Prostate gland (tissue), 2 donors: Measurements from ENCODE around the gene TMEM61. TPM values are rescaled to one million over a fixed set of nuclear protein-coding genes. Genes with fewer than 3 reads are reported as not detected.

Experiments used
- DNase-seq: peaks from one replicate; pipeline ENCODE4 v3.0.0-alpha.2; 2019; ENCODE audit warnings: low spot score
- H3K27ac ChIP-seq, 2 donors: fragments of 200-600 bp; sonication (generic); 2 replicates each; pipeline ENCODE4 v1.5.1; 2017 to 2019
- H3K27me3 ChIP-seq: fragments of 200-600 bp; sonication (generic); replicated peaks from 2 replicates; pipeline ENCODE4 v1.5.1; 2019; ENCODE audit not compliant: insufficient read depth
- H3K36me3 ChIP-seq, 2 donors: fragments of 200-600 bp; sonication (generic); 1 replicate in 1 of 2; 2 replicates in 1 of 2; pipeline versions ENCODE4 v1.5.1 to v1.8.1; 2017 to 2019
- H3K4me1 ChIP-seq: fragments of 200-600 bp; sonication (generic); replicated peaks from 2 replicates; pipeline ENCODE4 v1.5.1; 2019
- H3K4me3 ChIP-seq, 2 donors: fragments of 200-600 bp; sonication (generic); 2 replicates each; pipeline ENCODE4 v1.5.1; 2017 to 2019
- H3K9me3 ChIP-seq: fragments of 200-600 bp; sonication (generic); 2 replicates; pipeline ENCODE4 v1.5.1; 2017
- POLR2A ChIP-seq: fragments of 450-650 bp; IDR thresholded peaks from one replicate; pipeline ENCODE4 v1.6.1; 2016; ENCODE audit warnings: antibody characterized with exemption, mild to moderate bottlenecking
- POLR2AphosphoS5 ChIP-seq: sonication (generic); formaldehyde crosslinking; IDR thresholded peaks from one replicate; pipeline ENCODE4 v1.6.1; 2017; ENCODE audit warnings: antibody characterized with exemption
- WGBS: methylation state at CpG from one replicate; pipeline ENCODE4 v1.1.5; 2018; 5-methylcytosine and 5-hydroxymethylcytosine counted together
- intact Hi-C: fragments of 100-400 bp; cut with DNase I; formaldehyde crosslinking; loops from one replicate; pipeline ENCODE4 v1.14.2; 2022
- total RNA-seq, 2 donors: library from RNA; depleted of rRNA; stranded (reverse); fragments of >200 nt; gene quantifications; one replicate each; pipeline ENCODE4 v1.1.0, GENCODE V29; 2016
- TF ChIP-seq, protein P1 (sequence below), 4 experiments: fragments of 200-600 bp in 2 of 4; fragments of 450-650 bp in 2 of 4; sonication (generic) in 2 of 4; IDR thresholded peaks; 1 replicate in 3 of 4; 2 replicates in 1 of 4; pipeline ENCODE4 v1.5.1; 2016 to 2019; ENCODE audit warnings: antibody characterized with exemption in 4 of 4, mild to moderate bottlenecking in 2 of 4, moderate library complexity in 2 of 4

TMEM61 gene
- total RNA-seq, 2 donors from 2014 or later, result 2.4 to 5.4 TPM

DNA sequence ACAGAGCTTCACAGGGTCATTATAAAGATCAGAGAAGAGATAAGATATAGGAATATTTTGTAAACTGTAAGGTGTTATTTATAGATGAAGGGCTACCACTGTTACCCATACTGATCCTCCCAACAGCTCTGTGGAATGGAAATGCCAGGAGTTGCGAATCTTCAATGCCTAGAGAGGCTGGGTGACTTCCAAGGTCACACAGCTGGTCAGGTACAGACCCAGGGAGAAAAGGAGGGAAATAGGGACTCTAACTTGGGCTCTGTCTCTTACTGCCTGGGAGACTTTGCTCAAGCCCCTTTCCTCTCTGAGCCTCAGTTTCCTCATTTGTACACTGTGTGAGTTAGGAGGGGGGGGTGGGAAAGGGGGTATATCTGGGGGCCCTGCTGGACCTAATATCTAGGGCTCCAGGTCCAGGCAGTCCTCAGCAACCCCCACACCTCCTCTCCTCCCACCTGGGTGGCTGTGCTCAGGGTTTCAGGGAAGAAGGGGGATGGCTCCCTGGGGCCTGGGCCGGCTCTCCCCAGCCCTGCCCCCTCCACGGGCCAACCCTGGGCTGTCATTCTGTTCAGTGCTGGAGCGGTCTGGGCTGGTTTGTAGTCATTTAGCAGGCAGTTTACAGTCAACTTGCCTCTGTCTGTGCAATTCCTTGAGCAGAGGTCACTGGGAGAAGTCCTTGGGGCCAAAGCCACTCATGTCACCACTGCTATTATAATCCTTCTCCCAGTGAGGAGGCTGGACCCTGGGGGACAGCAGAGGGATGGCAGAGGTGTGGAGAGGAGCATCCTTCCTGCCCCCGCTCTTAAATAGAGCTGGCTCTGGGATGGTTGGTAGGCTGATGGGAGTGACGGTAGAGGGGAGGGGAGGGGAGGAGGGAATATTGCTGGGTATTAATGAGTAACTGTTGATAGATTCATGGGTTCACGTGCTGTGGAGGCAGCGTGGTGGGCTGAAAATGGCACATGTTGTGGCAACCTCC lies 20.0 kb downstream of the TMEM61 start:
- TF ChIP-seq POLR2A (no peak), POLR2AphosphoS5 (no peak)
- TF ChIP-seq, protein P1, sequence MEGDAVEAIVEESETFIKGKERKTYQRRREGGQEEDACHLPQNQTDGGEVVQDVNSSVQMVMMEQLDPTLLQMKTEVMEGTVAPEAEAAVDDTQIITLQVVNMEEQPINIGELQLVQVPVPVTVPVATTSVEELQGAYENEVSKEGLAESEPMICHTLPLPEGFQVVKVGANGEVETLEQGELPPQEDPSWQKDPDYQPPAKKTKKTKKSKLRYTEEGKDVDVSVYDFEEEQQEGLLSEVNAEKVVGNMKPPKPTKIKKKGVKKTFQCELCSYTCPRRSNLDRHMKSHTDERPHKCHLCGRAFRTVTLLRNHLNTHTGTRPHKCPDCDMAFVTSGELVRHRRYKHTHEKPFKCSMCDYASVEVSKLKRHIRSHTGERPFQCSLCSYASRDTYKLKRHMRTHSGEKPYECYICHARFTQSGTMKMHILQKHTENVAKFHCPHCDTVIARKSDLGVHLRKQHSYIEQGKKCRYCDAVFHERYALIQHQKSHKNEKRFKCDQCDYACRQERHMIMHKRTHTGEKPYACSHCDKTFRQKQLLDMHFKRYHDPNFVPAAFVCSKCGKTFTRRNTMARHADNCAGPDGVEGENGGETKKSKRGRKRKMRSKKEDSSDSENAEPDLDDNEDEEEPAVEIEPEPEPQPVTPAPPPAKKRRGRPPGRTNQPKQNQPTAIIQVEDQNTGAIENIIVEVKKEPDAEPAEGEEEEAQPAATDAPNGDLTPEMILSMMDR (IDR thresholded peaks at IDR 0.05), result no peak
- H3K4me1 ChIP-seq, result no peaks in the 10 kb centered on the region

DNA sequence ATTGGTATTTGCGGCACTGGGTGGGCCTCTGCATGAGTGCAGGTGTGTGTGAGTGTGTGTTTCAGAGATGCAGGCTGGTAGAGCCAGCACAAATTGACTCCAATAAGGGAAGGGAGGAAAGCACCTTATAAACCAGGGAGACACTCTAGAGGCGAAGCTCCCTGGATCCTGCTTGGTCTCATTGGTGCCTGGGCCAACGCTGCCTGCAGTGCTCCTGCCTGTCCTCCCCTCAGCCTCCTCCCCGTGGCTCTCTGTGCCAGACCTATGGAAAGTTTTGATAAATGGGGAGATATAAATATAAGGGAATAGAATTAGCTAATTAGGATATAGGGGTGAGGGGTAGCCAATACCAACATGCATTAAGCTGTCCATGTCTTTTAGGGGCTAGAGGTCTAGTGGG lies 20.9 kb downstream of the TMEM61 start:
- no peaks in the 10 kb centered on the region for H3K9me3 ChIP-seq
- H3K27ac ChIP-seq, result no peak overlapping the region
- no peaks in the 10 kb centered on the region for H3K36me3 ChIP-seq
- no peak overlapping the region for H3K4me3 ChIP-seq
- 93% methylated on average over 4 of the region's 4 CpGs for WGBS
- no peaks in the 10 kb centered on the region for H3K4me1 ChIP-seq
- intact Hi-C loops, result no loop called here
- no peaks in the 10 kb centered on the region for H3K27me3 ChIP-seq
- DNase-seq, result no peak
- TF ChIP-seq POLR2AphosphoS5, result no peak
- TF ChIP-seq POLR2A, result no peak

More for the DNA sequence above, 20.0 kb downstream of the TMEM61 start:
- Histone ChIP-seq H3K36me3 (no peaks in the 10 kb centered on the region), H3K4me3 (no peak overlapping the region), H3K27ac (no peak overlapping the region), H3K9me3 (no peaks in the 10 kb centered on the region), H3K27me3 (no peaks in the 10 kb centered on the region)
- 77% methylated on average over 8 of the region's 8 CpGs for WGBS
- DNase-seq, result no peak
- intact Hi-C loops, result no loop called here

DNA sequence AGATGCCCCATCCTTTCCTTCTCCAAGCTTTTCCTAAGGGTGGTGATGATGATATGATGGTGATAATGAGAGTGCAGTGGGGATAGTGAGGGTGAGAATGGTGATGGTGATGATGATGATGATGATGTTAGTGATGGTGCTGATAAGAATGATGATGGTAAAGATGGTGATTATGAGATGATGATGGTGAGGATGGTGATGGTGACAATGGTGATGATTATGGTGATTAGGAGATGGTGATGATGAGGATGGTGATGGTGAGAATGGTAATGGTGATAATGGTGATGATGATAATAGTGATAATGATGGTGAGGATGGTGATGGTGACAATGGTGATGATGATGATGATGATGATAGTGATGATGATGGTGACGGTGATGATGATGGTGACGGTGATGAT lies 22.3 kb downstream of the TMEM61 start:
- no peak overlapping the region for H3K27ac ChIP-seq
- no peak for DNase-seq
- no peak for TF ChIP-seq POLR2AphosphoS5
- TF ChIP-seq, protein P1 (IDR thresholded peaks at IDR 0.05), result no peak
- no peak for TF ChIP-seq POLR2A
- H3K9me3 ChIP-seq, result no peaks in the 10 kb centered on the region
- intact Hi-C loops, result no loop called here
- no peaks in the 10 kb centered on the region for H3K4me1 ChIP-seq
- no peaks in the 10 kb centered on the region for H3K36me3 ChIP-seq
- no peak overlapping the region for H3K4me3 ChIP-seq
- H3K27me3 ChIP-seq, result no peaks in the 10 kb centered on the region
- WGBS, result 62% methylated on average over 2 of the region's 2 CpGs

DNA sequence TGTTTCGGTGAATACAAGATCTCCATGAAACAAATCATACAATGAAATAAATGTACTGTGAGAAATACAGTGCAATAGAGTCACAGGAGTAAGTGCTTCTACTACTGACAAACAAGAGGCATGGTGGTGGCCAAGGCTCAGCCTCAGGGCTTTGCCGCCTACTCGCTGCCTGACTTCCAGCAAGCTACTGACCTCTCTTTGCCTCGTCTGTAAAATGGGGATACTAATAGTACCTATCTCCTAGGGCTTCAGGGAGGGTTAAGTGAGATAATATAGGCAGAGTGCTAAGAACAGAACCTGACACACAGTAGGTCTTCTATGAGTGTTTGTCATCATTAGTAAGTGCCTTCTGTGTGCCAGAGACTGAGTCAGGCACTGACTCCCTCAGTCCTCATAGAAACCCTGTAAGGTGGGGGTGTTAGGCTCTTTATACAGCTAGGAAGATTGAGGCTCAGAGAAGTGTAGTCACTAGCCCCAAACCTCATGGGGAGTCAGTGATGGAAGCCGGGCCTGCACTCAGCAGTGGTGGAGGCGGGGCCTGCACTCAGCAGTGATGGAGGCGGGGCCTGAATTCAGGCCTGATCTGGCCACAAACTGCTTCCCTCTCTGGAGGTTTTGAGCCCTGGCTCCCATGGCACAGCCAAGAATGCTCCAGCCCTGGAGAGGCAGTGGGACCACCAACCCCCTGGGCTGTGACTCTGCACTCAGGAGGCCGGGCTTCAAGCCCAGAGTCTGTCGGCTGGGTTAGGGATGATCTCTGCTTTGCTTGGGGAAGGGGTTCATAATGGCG lies 25.1 kb downstream of the TMEM61 start:
- TF ChIP-seq POLR2A (no peak), POLR2AphosphoS5 (no peak)
- TF ChIP-seq, protein P1 (IDR thresholded peaks at IDR 0.05), result no peak
- H3K27me3 ChIP-seq, result no peaks in the 10 kb centered on the region
- no peaks in the 10 kb centered on the region for H3K9me3 ChIP-seq
- H3K4me3 ChIP-seq, result no peak overlapping the region
- H3K36me3 ChIP-seq, result no peaks in the 10 kb centered on the region
- intact Hi-C loops, result no loop called here
- H3K27ac ChIP-seq, result no peak overlapping the region
- no peak for DNase-seq
- 87% methylated on average over 10 of the region's 10 CpGs for WGBS
- no peaks in the 10 kb centered on the region for H3K4me1 ChIP-seq

DNA sequence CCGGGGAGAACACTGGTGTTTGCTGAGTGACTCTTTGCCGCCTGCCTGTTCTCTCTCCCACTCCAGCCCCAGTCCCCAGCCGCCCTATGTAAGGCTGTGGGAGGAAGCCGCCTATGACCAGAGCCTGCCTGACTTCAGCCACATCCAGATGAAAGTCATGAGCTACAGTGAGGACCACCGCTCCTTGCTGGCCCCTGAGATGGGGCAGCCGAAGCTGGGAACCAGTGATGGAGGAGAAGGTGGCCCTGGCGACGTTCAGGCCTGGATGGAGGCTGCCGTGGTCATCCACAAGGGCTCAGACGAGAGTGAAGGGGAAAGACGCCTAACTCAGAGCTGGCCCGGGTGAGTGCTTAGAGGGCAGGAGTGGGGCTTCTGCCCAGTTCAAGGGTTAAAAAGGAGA lies 26.5 kb downstream of the TMEM61 start:
- WGBS, result 93% methylated on average over 12 of the region's 12 CpGs
- no peak overlapping the region for H3K4me3 ChIP-seq

More for the DNA sequence above, 26.5 kb downstream of the TMEM61 start:
- no peak for TF ChIP-seq POLR2AphosphoS5
- TF ChIP-seq, protein P1 (IDR thresholded peaks at IDR 0.05), result no peak
- no peak for TF ChIP-seq POLR2A
- Histone ChIP-seq H3K27me3 (no peaks in the 10 kb centered on the region), H3K27ac (no peak overlapping the region), H3K9me3 (no peaks in the 10 kb centered on the region), H3K4me1 (no peaks in the 10 kb centered on the region), H3K36me3 (no peaks in the 10 kb centered on the region)
- intact Hi-C loops, result no loop called here
- no peak for DNase-seq
